Measurements from ENCODE around the gene ATP11C. TPM values are rescaled to one million over a fixed set of nuclear protein-coding genes. Genes with fewer than 3 reads are reported as not detected.
"Not testable (repeated sequence)": the region's sequence is repeated elsewhere in the genome, so short reads cannot be mapped to it uniquely, and the experiment has no call there.

The ATP11C gene
- total RNA-seq, 1 donor = 71.2 TPM

- H3K4me3 ChIP-seq (ENCODE audit: low read depth, low read length) = no peak overlapping the region
- DNase-seq (ENCODE audit: low read depth) = no peak
- no peak for TF ChIP-seq CTCF (IDR thresholded peaks at IDR 0.05; ENCODE audit: insufficient read depth, low read length)
Measured at GRCh38 chrX:139844884-139845283, 88.0 kb downstream of the ATP11C start.

- no peak for DNase-seq (ENCODE audit: low read depth)
- H3K4me3 ChIP-seq (ENCODE audit: low read depth, low read length) = no peak overlapping the region
- TF ChIP-seq CTCF (IDR thresholded peaks at IDR 0.05; ENCODE audit: insufficient read depth, low read length) = no peak
Measured at GRCh38 chrX:139844163-139844562, 88.7 kb downstream of the ATP11C start.

GRCh38 chrX:139842326-139843185, 90.3 kb downstream of the ATP11C start:
- H3K4me3 ChIP-seq (ENCODE audit: low read depth, low read length) = no peak overlapping the region
- no peak for DNase-seq (ENCODE audit: low read depth)
- TF ChIP-seq CTCF (IDR thresholded peaks at IDR 0.05; ENCODE audit: insufficient read depth, low read length) = no peak

GRCh38 chrX:139836335-139836734, 96.5 kb downstream of the ATP11C start:
- H3K4me3 ChIP-seq (ENCODE audit: low read depth, low read length); DNase-seq (ENCODE audit: low read depth): not testable (repeated sequence)

GRCh38 chrX:139834879-139835278, 98.0 kb downstream of the ATP11C start:
- no peak for TF ChIP-seq CTCF (IDR thresholded peaks at IDR 0.05; ENCODE audit: insufficient read depth, low read length)
- no peak overlapping the region for H3K4me3 ChIP-seq (ENCODE audit: low read depth, low read length)
- peak; percentile 36 for DNase-seq (ENCODE audit: low read depth)

GRCh38 chrX:139832718-139833309, 100.0 kb downstream of the ATP11C start:
- no peak overlapping the region for H3K4me3 ChIP-seq (ENCODE audit: low read depth, low read length)
- DNase-seq (ENCODE audit: low read depth) = peak; percentile 57
- TF ChIP-seq CTCF (IDR thresholded peaks at IDR 0.05; ENCODE audit: insufficient read depth, low read length) = no peak

GRCh38 chrX:139831675-139832456, 101.0 kb downstream of the ATP11C start:
- H3K4me3 ChIP-seq (ENCODE audit: low read depth, low read length) = no peak overlapping the region
- peak; percentile 5 for TF ChIP-seq CTCF (IDR thresholded peaks at IDR 0.05; ENCODE audit: insufficient read depth, low read length)
- peak; percentile 83 for DNase-seq (ENCODE audit: low read depth)

All from fibroblast of the aortic adventitia (primary cell).